Activated CD8-positive, alpha-beta memory T cell treated with anti-CD3 and anti-CD28 coated beads, Interleukin-2, amount 10 ng/mL, durations not matched to agents 7 days and 5 days (primary cell): ENCODE measurements around the gene RCAN2. TPM values are rescaled to one million over a fixed set of nuclear protein-coding genes. Genes with fewer than 3 reads are reported as not detected.

Experiments
- ATAC-seq: fragments of 150-1000 bp; cut with Tn5 transposase; one replicate; pipeline ENCODE4 v1.10.0; 2021; ENCODE audit warnings: moderate library complexity
- CTCF ChIA-PET: fragments of 350-600 bp; sonication (Branson Sonifier 250); formaldehyde crosslinking; loops from one replicate; lab custom pipeline; 2021; ENCODE audit warnings: antibody characterized with exemption; lab: Charles Lee
- DNase-seq: peaks from one replicate; pipeline ENCODE4 v3.0.0-alpha.2; 2020
- H3K27ac Mint-ChIP-seq: one replicate; pipeline ENCODE4 v1.8.0; 2021; ENCODE audit warnings: mild to moderate bottlenecking, mixed read lengths
- H3K27me3 Mint-ChIP-seq: one replicate; pipeline ENCODE4 v1.8.0; 2021; ENCODE audit warnings: mixed read lengths
- H3K36me3 Mint-ChIP-seq: one replicate; pipeline ENCODE4 v1.8.0; 2021; ENCODE audit warnings: mild to moderate bottlenecking, mixed read lengths
- H3K4me1 Mint-ChIP-seq: one replicate; pipeline ENCODE4 v1.8.0; 2021; ENCODE audit warnings: mixed read lengths
- H3K4me3 Mint-ChIP-seq: one replicate; pipeline ENCODE4 v1.8.0; 2021; ENCODE audit warnings: mild to moderate bottlenecking, moderate library complexity, mixed read lengths
- H3K9me3 Mint-ChIP-seq: one replicate; pipeline ENCODE4 v1.8.0; 2022; ENCODE audit warnings: low read depth, mixed read lengths
- total RNA-seq, 2 experiments: library from RNA; stranded (reverse); gene quantifications; one replicate each; pipeline ENCODE4 v1.2.3, GENCODE V29; 2021

Gene RCAN2
- total RNA-seq, 2 experiments from 2014 or later = 0.91 to 3.4 TPM

- Mint-ChIP-seq H3K27ac (no peak overlapping the region), H3K4me3 (no peak overlapping the region), H3K36me3 (no peaks in the 10 kb centered on the region), H3K9me3 (no peaks in the 10 kb centered on the region), H3K27me3 (peaks cover 22% of the 10 kb centered on the region), H3K4me1 (peaks cover 15% of the 10 kb centered on the region)
- no peak for DNase-seq
- ATAC-seq = no peak
- CTCF ChIA-PET = no interaction called here
These were observed 110.2 kb downstream of the RCAN2 start for GRCh38 chr6:46381057-46381456.

- Mint-ChIP-seq H3K27ac (no peak overlapping the region), H3K36me3 (peaks cover 4% of the 10 kb centered on the region), H3K4me3 (no peak overlapping the region), H3K27me3 (peaks cover 18% of the 10 kb centered on the region), H3K9me3 (no peaks in the 10 kb centered on the region), H3K4me1 (peaks cover 17% of the 10 kb centered on the region)
- CTCF ChIA-PET = no interaction called here
- ATAC-seq = no peak
- no peak for DNase-seq
These were observed 111.0 kb downstream of the RCAN2 start for GRCh38 chr6:46380152-46380807.

GRCh38 chr6:46378882-46379416 lies 112.3 kb downstream of the RCAN2 start:
- ATAC-seq (no peak), DNase-seq (no peak)
- Mint-ChIP-seq H3K4me3 (no peak overlapping the region), H3K27ac (no peak overlapping the region), H3K4me1 (peaks cover 17% of the 10 kb centered on the region), H3K27me3 (peaks cover 4% of the 10 kb centered on the region), H3K36me3 (peaks cover 4% of the 10 kb centered on the region), H3K9me3 (no peaks in the 10 kb centered on the region)
- CTCF ChIA-PET = interaction anchor here (0.7 kb wide), 1 partner anchor 10 kb away, joined by 3 read pairs; no protein-coding TSS in a partner anchor

- peaks cover 4% of the 10 kb centered on the region for H3K36me3 Mint-ChIP-seq
These were observed 112.9 kb downstream of the RCAN2 start for GRCh38 chr6:46378161-46378881.

GRCh38 chr6:46377209-46377608 lies 114.0 kb downstream of the RCAN2 start:
- DNase-seq (no peak), ATAC-seq (no peak)
- no peak overlapping the region for H3K4me3 Mint-ChIP-seq
- H3K36me3 Mint-ChIP-seq = peaks cover 4% of the 10 kb centered on the region
- H3K4me1 Mint-ChIP-seq = peaks cover 17% of the 10 kb centered on the region
- H3K9me3 Mint-ChIP-seq = no peaks in the 10 kb centered on the region
- H3K27ac Mint-ChIP-seq = peak overlapping the region; percentile 32
- peaks cover 2% of the 10 kb centered on the region for H3K27me3 Mint-ChIP-seq
- CTCF ChIA-PET = no interaction called here

More at GRCh38 chr6:46378161-46378881, 112.9 kb downstream of the RCAN2 start:
- peaks cover 4% of the 10 kb centered on the region for H3K27me3 Mint-ChIP-seq
- H3K9me3 Mint-ChIP-seq = no peaks in the 10 kb centered on the region
- H3K27ac Mint-ChIP-seq = no peak overlapping the region
- no peak overlapping the region for H3K4me3 Mint-ChIP-seq
- no peak for DNase-seq
- no peak for ATAC-seq
- CTCF ChIA-PET = no interaction called here
- peaks cover 17% of the 10 kb centered on the region for H3K4me1 Mint-ChIP-seq

- no peaks in the 10 kb centered on the region for H3K9me3 Mint-ChIP-seq
- CTCF ChIA-PET = no interaction called here
These were observed 114.6 kb downstream of the RCAN2 start for GRCh38 chr6:46376562-46377061.

GRCh38 chr6:46370622-46371021 lies 120.6 kb downstream of the RCAN2 start:
- no peak overlapping the region for H3K4me3 Mint-ChIP-seq
- DNase-seq (no peak), ATAC-seq (no peak)
- H3K36me3 Mint-ChIP-seq = no peaks in the 10 kb centered on the region
- CTCF ChIA-PET = no interaction called here
- no peaks in the 10 kb centered on the region for H3K27me3 Mint-ChIP-seq
- no peaks in the 10 kb centered on the region for H3K4me1 Mint-ChIP-seq
- no peak overlapping the region for H3K27ac Mint-ChIP-seq
- no peaks in the 10 kb centered on the region for H3K9me3 Mint-ChIP-seq

More at GRCh38 chr6:46376562-46377061, 114.6 kb downstream of the RCAN2 start:
- peak overlapping the region; percentile 80 for H3K27ac Mint-ChIP-seq
- H3K27me3 Mint-ChIP-seq = peaks cover 2% of the 10 kb centered on the region
- no peak overlapping the region for H3K4me3 Mint-ChIP-seq
- DNase-seq = peak; percentile 51
- peaks cover 4% of the 10 kb centered on the region for H3K36me3 Mint-ChIP-seq
- peaks cover 17% of the 10 kb centered on the region for H3K4me1 Mint-ChIP-seq
- peak; percentile 74 for ATAC-seq

GRCh38 chr6:46368169-46368536 lies 123.1 kb downstream of the RCAN2 start:
- Mint-ChIP-seq H3K4me1 (no peaks in the 10 kb centered on the region), H3K4me3 (no peak overlapping the region), H3K36me3 (no peaks in the 10 kb centered on the region), H3K27ac (no peak overlapping the region), H3K27me3 (peaks cover 4% of the 10 kb centered on the region), H3K9me3 (no peaks in the 10 kb centered on the region)
- no peak for ATAC-seq
- DNase-seq = no peak
- CTCF ChIA-PET = no interaction called here

- no peaks in the 10 kb centered on the region for H3K36me3 Mint-ChIP-seq
- CTCF ChIA-PET = no interaction called here
- peaks cover 5% of the 10 kb centered on the region for H3K27me3 Mint-ChIP-seq
- no peaks in the 10 kb centered on the region for H3K4me1 Mint-ChIP-seq
- no peak for ATAC-seq
- DNase-seq = no peak
- no peaks in the 10 kb centered on the region for H3K9me3 Mint-ChIP-seq
- no peak overlapping the region for H3K4me3 Mint-ChIP-seq
- no peak overlapping the region for H3K27ac Mint-ChIP-seq
These were observed 123.7 kb downstream of the RCAN2 start for GRCh38 chr6:46367354-46368168.

GRCh38 chr6:46366190-46366900 lies 124.9 kb downstream of the RCAN2 start:
- H3K27ac Mint-ChIP-seq = no peak overlapping the region
- no peak overlapping the region for H3K4me3 Mint-ChIP-seq
- H3K9me3 Mint-ChIP-seq = no peaks in the 10 kb centered on the region
- DNase-seq (no peak), ATAC-seq (no peak)
- no peaks in the 10 kb centered on the region for H3K36me3 Mint-ChIP-seq
- CTCF ChIA-PET = interaction anchor here (1.3 kb wide), 1 partner anchor 11 kb away, joined by 3 read pairs; no protein-coding TSS in a partner anchor
- H3K27me3 Mint-ChIP-seq = peaks cover 7% of the 10 kb centered on the region
- H3K4me1 Mint-ChIP-seq = no peaks in the 10 kb centered on the region

- Mint-ChIP-seq H3K4me3 (no peak overlapping the region), H3K36me3 (peaks cover 1% of the 10 kb centered on the region), H3K4me1 (peaks cover 6% of the 10 kb centered on the region), H3K27me3 (peaks cover 3% of the 10 kb centered on the region), H3K9me3 (no peaks in the 10 kb centered on the region), H3K27ac (peak overlapping the region; percentile 71)
- CTCF ChIA-PET = interaction anchor here (1.5 kb wide), 1 partner anchor 137 kb away, joined by 4 read pairs; no protein-coding TSS in a partner anchor
- ATAC-seq (no peak), DNase-seq (no peak)
These were observed 133.7 kb downstream of the RCAN2 start for GRCh38 chr6:46357591-46357990.

- ATAC-seq = no peak
- Mint-ChIP-seq H3K27me3 (no peaks in the 10 kb centered on the region), H3K9me3 (no peaks in the 10 kb centered on the region), H3K4me1 (peaks cover 6% of the 10 kb centered on the region), H3K36me3 (peaks cover 1% of the 10 kb centered on the region), H3K27ac (no peak overlapping the region), H3K4me3 (no peak overlapping the region)
- DNase-seq = no peak
- CTCF ChIA-PET = interaction anchor here (1.2 kb wide), 1 partner anchor 9 kb away, joined by 3 read pairs; no protein-coding TSS in a partner anchor
These were observed 134.7 kb downstream of the RCAN2 start for GRCh38 chr6:46356543-46356942.
